Activated T-cell treated with anti-CD3 and anti-CD28 coated beads for 1 hour (primary cell): ENCODE results near the gene GSDME.

ENCODE experiments used
- DNase-seq: peaks from one replicate; pipeline ENCODE4 v3.0.0-alpha.2; 2020; ENCODE audit warnings: low read depth

The GSDME gene

GRCh38 chr7:24769851-24770250 is 12.6 kb upstream of the GSDME start:
- DNase-seq: no peak

GRCh38 chr7:24769014-24769830 is 12.0 kb upstream of the GSDME start:
- DNase-seq: no peak

DNA sequence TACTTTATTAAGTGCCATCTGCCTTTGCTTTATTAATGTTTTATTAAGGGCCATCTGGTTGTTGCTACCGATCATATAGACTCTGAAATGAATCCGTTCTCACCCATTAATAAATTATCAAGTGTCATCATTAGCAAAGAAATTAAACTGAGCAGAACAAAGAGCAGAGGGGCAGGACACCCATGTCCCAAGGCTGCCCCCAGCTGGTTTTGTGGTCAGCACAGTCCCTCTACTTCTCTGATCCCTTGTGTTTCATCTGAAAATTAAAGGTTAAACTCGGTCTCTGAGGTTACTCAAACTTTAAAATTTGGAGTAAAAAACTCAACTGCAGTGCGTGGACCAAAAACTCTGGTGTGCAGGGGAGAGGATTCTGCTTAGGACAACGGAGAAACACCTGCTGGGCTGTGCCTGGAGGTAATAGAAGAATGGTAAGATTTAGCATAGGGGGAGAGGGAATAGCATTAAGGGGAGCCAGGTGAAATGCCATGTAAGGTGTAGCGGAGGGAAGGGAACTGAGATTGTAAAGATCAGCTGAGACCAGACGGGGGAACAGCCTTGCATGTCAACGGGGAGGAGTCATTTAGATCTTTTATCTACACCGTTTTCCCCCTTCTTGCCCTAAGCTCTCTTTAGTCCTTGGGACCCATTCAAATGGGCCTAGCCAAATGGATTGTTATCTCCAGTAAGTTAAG is 10.8 kb upstream of the GSDME start:
- DNase-seq: no peak

DNA sequence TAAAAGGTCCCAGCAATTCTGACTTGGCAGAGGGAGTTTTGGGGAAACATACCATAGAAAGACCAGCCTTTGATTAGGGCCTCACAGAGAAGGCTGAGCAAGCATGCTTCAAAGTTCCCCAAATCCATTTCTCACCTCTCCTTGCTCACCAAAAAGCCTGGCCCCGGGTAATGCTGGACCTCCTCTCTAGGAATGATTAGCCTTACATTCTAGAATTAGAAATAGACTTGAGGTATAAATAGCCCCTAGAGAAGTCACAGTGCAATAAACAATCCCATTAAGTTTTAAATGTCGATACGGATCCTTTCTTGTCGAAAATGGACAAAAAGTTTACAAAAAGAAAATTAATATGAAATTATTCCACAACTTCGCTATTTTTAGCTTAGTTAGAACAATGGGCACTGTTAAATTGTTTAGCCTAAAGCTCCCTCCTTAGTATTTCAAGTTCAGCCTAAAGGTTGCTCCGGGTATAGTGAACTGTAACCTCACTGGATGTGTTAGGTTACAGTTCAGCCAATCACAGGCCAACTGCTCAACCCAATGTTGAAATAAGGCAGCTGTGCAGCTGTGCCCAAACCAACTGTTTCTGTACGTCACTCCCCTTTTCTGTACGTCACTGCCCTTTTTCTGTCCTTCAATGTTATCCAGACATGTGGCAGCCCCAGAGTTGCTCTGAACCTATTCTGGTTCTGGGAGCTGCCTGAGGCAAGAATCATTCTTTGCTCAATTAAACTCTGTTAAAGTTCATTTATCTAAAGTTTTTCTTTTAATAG is 7.9 kb upstream of the GSDME start:
- no peak for DNase-seq

DNA sequence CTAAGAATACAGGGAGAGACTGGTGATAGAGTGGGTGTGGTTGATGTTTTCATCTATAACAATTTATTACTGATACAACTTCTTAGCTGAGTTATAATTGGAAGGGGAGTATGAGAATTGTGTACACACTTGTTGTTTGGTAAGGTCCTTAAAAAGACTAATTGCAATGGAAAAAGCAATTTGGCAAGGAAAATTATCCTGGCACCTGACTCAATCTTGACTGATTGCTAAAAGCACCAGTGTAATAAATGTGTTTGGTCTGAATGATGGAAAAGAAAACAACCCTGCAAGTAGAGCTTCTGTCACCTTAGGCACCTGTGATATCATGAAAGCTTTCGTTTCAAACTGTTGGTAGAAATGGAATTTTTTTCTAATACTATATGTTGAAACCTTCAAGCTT is 6.7 kb upstream of the GSDME start:
- no peak for DNase-seq

DNA sequence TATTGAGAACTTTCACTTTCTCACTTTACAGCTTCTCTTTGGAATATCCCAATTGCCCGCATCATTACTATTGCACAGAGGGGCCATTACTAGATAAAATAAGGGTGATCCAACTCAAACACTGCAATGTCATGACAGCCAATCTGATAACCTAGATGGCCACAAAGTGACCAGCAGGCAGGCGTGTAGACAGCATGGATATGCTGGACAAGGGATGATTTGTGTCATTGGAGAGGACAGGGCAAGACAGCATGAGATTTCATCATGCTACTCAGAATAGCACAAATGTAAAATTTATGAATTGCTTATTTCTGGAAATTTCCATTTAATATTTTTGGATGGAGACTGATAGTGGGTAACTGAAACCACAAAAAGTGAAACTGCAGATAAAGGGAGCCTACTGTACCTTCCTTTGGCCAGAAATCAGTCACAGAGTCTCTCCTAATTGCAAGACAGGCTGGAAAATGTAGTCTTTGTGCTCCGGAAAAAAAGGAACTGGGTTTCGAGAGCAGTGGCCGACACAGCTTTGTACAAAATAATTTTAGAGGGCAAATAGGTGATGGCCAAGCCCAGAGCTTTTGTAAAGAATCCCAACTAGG is 6.1 kb upstream of the GSDME start:
- no peak for DNase-seq

DNA sequence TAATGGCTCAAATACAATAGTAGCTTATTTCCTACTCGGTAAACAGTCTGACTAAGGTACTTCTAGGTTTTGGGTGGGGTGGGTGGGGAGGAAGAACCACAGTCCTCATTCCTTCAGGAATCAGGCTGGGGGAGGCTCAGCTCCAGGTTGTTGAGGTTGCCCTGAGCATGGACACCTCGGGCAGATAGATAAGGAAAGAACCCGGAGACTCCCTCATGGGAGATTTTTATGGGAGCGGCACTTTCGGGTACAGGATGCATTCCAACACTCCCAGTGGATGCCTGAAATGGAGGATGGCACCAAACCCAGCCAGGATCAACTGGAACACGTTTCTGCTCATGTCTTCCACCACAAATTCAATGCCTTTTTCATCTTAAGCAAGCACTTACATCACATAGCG is 5.5 kb upstream of the GSDME start:
- no peak for DNase-seq

DNA sequence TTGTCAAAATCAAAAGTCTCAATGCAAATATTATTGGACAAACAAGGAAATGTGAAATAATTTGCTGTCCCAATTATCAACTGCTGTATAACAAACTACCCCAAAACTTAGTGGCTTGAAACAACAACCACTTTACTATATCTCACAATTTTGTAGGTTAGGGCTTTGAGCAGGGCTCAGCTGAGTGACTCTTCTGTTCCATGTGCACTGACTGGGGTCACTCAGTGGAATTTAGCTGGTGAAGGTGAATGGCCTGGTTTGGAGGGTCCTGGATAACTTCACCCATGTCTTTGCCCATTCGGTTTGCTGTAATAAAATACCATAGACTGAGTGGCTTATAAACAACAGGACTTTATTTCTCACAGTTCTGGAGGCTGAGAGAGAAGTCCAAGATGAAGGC is 3.7 kb upstream of the GSDME start:
- DNase-seq: no peak

GRCh38 chr7:24756545-24757352 is 515 bp downstream of the GSDME start:
- DNase-seq: peak; percentile 2

- DNase-seq: no peak
Measured at GRCh38 chr7:24755541-24756407, 1.5 kb downstream of the GSDME start.

GRCh38 chr7:24754906-24755506 is 2.3 kb downstream of the GSDME start:
- DNase-seq: no peak

DNA sequence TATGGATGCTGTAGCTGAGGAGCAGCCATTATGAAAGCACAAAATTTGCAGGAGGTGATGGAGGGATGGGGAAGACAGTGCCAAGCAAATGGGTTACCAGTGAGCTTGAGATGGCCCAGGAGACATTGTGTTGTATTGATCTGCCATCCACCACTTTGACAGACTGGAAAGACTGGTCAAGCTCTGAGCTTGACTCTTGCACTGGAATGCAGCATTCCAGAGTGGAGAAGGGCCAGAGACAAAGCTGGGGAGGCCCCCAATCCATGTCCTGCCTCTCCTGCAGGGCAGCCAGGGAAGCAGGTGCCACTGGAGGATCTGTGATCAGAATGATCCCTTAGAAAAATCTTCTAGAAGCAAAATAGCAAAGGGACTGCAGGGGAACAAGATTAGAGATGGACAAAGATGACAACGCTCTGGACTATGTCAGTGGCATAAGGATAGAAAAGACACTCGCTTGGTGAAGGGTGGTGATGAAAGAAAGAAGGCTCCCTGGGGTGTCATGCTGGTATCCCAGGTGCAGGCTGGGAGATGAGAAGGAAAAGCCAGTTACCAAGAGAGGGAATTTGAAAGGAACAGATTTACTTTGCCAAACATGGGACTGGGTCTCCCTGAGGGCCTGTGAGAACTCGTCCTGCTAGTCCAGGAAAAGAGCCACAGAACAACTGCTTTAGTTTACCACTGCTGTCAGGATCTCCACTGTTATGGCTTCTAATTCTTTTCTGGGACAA is 5.0 kb downstream of the GSDME start:
- DNase-seq: no peak

DNA sequence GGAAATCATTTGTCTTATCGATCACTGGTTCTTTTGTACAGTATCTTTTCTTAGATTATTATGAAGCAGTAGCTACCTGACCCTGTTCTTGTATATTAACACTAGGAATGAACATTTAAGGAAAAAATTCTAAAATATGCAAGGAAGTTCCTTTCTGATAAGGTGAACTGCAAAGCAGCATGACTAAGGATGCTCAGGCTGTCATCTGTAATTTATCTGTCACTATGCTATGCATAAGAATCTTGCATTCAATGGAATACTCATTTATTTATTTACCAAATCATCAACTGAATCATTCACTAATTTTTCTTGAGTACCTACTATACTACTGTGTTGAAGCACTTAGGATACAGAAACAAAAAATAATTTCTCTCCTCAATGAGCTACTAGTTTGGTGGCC is 5.8 kb downstream of the GSDME start:
- no peak for DNase-seq

GRCh38 chr7:24750441-24751055 is 6.7 kb downstream of the GSDME start:
- no peak for DNase-seq

GRCh38 chr7:24748521-24748920 is 8.7 kb downstream of the GSDME start:
- no peak for DNase-seq

DNA sequence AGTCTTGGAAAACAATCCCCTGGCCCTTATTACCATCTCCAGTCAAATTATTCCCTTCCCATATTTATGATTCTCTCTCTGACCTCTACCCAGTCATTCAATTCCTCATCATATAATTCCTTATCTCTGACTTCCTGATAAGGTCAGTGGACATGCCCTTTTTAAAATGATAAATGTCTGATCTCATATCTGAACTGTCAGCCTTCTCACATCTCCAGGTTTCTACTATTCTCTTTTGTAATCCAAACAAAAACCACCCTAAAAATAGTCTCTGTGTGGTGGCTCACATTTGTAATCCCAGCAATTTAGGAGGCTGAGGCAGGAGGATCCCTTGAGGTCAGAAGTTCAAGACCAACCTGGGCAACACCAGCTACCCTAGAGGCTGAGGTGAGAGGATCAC is 11.9 kb downstream of the GSDME start:
- DNase-seq: no peak

DNA sequence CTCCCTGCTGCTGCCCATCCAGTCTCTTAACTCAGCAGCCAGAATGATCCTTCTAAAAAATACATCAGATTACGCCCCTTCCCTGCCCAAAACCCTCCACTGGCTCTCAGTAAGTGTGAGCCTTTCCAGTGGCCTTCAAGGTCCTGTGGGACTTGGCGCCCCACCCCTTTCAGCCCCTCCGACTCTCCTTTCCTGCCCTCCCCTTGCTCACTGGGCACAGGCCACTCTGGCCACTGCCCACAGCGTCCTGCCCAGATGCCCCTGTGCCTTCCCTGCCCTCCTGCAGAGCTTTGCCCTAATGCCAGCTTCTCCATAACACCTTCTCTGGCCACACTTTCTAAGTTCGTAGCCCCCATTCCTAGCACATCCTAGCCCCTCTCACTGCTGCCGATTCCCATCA is 13.8 kb downstream of the GSDME start:
- DNase-seq: no peak

GRCh38 chr7:24742506-24743162 is 14.6 kb downstream of the GSDME start:
- no peak for DNase-seq
